ENCODE measurements around the gene TFF3.

GRCh38 chr21:42307106-42307505, 8.1 kb downstream of the TFF3 start:
- TF ChIP-seq POLR2A (IDR thresholded peaks at IDR 0.05), result no peak
- no peak for TF ChIP-seq CTCF (IDR thresholded peaks at IDR 0.05 in 4 of 5, conservative IDR thresholded peaks at IDR 0.05 in 1 of 5)
